Mesothelial cell of epicardium (in vitro differentiated cells): ENCODE measurements around the gene CXCL13. TPM values are rescaled to one million over a fixed set of nuclear protein-coding genes. Genes with fewer than 3 reads are reported as not detected.
"Not testable (repeated sequence)": the region's sequence is repeated elsewhere in the genome, so short reads cannot be mapped to it uniquely, and the experiment has no call there.

Experiments
- DNase-seq, 2 experiments: peaks; one replicate each; pipeline ENCODE4 v3.0.0; 2021; ENCODE audit warnings: low spot score in 2 of 2; ENCODE audit not compliant: unreplicated experiment in 2 of 2
- H3K27ac Mint-ChIP-seq: 2 replicates; pipeline ENCODE4 v1.8.0; 2021; ENCODE audit warnings: mixed read lengths
- H3K27me3 Mint-ChIP-seq: 2 replicates; pipeline ENCODE4 v1.8.0; 2021; ENCODE audit warnings: low read depth, mixed read lengths
- H3K36me3 Mint-ChIP-seq: 2 replicates; pipeline ENCODE4 v1.8.0; 2021; ENCODE audit warnings: mixed read lengths
- H3K4me1 Mint-ChIP-seq: 2 replicates; pipeline ENCODE4 v1.8.0; 2021; ENCODE audit warnings: mixed read lengths
- H3K4me3 Mint-ChIP-seq: 2 replicates; pipeline ENCODE4 v1.8.0; 2021; ENCODE audit warnings: mild to moderate bottlenecking, moderate library complexity, mixed read lengths
- H3K9me3 Mint-ChIP-seq: 2 replicates; pipeline ENCODE4 v1.8.0; 2021; ENCODE audit warnings: mixed read lengths
- total RNA-seq: library from RNA; stranded (reverse); gene quantifications from 3 replicates; pipeline ENCODE4 v1.2.1, GENCODE V29; 2021
- TF ChIP-seq, protein P1 (sequence below): fragments of 200-600 bp; sonication (generic); IDR thresholded peaks from one replicate; pipeline ENCODE4 v1.5.0; 2021; ENCODE audit warnings: antibody characterized with exemption; ENCODE audit not compliant: unreplicated experiment

Gene CXCL13
- total RNA-seq, 1 donor from 2014 or later: not detected

DNA sequence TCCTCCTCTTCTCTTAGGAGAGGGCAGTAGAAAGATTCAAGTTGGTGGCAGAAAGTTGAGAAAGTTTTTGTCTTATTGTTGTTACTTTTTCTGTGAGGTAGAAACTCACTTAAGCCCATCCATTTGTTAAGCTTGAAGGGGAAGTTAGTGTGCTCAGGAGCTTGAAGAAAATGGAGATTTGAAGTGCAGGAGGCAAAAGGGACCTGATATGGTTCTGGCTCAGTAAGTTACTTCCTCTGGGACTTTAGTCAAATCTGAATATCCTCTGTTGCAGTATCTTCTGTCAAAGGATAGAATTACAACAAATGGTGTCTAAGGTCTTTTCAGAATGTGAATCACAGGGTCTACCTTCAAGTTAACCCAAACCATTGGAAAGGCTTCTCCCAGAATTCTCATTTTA is 46.2 kb downstream of the CXCL13 start:
- TF ChIP-seq, protein P1, sequence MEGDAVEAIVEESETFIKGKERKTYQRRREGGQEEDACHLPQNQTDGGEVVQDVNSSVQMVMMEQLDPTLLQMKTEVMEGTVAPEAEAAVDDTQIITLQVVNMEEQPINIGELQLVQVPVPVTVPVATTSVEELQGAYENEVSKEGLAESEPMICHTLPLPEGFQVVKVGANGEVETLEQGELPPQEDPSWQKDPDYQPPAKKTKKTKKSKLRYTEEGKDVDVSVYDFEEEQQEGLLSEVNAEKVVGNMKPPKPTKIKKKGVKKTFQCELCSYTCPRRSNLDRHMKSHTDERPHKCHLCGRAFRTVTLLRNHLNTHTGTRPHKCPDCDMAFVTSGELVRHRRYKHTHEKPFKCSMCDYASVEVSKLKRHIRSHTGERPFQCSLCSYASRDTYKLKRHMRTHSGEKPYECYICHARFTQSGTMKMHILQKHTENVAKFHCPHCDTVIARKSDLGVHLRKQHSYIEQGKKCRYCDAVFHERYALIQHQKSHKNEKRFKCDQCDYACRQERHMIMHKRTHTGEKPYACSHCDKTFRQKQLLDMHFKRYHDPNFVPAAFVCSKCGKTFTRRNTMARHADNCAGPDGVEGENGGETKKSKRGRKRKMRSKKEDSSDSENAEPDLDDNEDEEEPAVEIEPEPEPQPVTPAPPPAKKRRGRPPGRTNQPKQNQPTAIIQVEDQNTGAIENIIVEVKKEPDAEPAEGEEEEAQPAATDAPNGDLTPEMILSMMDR: no peak
- no peaks in the 10 kb centered on the region for H3K4me1 Mint-ChIP-seq
- H3K27ac Mint-ChIP-seq: no peak overlapping the region

DNA sequence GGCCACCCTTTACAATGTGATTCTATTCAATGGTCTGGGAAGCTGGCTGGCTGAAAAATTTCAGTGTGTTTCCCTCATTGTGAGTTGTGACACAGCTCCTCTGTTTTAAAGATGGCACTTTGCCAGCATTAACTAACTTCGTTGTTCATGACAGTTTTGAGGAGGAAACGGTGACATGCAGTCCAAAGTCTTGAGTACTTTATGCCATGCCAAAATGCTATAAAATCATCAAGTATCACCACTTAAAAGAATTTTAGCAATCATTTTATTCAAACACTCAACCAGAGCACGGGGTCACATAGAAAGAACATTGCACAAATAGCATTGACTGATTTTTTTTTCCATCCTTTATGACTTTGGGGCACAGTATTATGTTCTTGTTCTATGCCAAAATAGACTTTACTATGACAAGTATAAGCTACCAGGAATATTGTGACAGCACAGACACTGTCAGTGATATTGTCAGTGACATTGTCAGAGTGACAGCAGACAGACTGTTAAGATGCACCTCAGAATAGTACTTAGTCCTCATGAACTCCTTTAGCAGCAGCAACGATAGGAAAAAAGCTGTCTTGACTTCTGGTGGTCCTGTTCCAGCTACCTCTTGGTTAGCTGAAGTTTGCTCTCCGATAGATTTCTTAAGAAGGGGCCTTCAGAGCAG is 46.7 kb downstream of the CXCL13 start:
- Mint-ChIP-seq H3K27me3 (peaks cover 9% of the 10 kb centered on the region), H3K4me1 (no peaks in the 10 kb centered on the region), H3K9me3 (peaks cover 18% of the 10 kb centered on the region), H3K4me3 (no peak overlapping the region), H3K36me3 (no peaks in the 10 kb centered on the region), H3K27ac (no peak overlapping the region)
- no peak for DNase-seq
- TF ChIP-seq, protein P1: no peak

More for the DNA sequence above, 46.2 kb downstream of the CXCL13 start:
- peaks cover 7% of the 10 kb centered on the region for H3K27me3 Mint-ChIP-seq
- H3K36me3 Mint-ChIP-seq: peaks cover 4% of the 10 kb centered on the region
- H3K4me3 Mint-ChIP-seq: no peak overlapping the region
- H3K9me3 Mint-ChIP-seq: peaks cover 18% of the 10 kb centered on the region
- no peak for DNase-seq

DNA sequence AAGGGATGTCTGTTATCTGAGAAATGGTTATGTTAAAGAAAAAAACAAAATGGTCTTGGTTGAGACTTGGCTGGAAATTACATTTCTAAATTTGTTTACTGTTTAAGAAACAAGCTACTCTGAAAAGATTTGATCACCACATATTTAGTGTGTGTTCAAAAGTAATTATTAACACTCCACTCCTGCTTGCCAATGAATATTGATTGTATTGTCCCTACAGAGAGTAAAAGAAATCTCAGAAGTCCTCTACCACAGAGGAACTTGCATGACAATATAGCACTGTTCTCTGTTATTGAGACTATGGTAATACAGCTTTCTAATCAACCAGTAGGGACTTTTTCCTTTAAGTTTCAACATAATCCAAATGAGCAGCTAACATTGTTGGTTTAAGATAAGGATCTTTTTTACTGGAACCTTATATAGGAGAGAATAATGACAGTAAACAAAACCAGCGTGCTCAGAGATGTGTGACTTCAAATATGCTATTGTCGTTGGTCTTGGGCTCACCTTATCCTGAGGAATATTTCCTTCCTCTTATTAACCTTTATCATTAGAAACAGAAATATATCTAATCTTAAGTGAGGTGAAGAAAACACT is 47.6 kb downstream of the CXCL13 start:
- DNase-seq: no peak
- H3K27ac Mint-ChIP-seq: no peak overlapping the region
- H3K4me1 Mint-ChIP-seq: no peaks in the 10 kb centered on the region
- no peak overlapping the region for H3K4me3 Mint-ChIP-seq
- TF ChIP-seq, protein P1: no peak
- H3K36me3 Mint-ChIP-seq: no peaks in the 10 kb centered on the region
- H3K27me3 Mint-ChIP-seq: peaks cover 14% of the 10 kb centered on the region
- peaks cover 19% of the 10 kb centered on the region for H3K9me3 Mint-ChIP-seq

DNA sequence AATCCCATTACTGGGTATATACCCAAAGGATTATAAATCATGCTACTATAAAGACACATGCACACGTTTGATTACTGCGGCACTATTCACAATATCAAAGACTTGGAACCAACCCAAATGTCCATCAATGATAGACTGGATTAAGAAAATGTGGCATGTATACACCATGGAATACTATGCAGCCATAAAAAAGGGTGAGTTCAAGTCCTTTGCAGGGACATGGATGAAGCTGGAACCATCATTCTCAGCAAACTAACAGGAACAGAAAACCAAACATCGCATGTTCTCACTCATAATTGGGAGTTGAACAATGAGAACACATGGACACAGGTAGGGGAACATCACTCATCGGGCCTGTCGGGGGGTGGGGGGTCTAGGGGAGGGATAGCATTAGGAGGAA is 54.7 kb downstream of the CXCL13 start:
- peaks cover 17% of the 10 kb centered on the region for H3K27me3 Mint-ChIP-seq
- not testable (repeated sequence) for H3K36me3 Mint-ChIP-seq, H3K27ac Mint-ChIP-seq, H3K4me1 Mint-ChIP-seq, DNase-seq, H3K4me3 Mint-ChIP-seq
- peaks cover 19% of the 10 kb centered on the region for H3K9me3 Mint-ChIP-seq

Other genes starting within 250 kb of the CXCL13 start
- 45.6 to 51.9 TPM (median 49.4 TPM) in 3 replicates for gene CNOT6L, start 213.5 kb downstream of the CXCL13 start, total RNA-seq